ENCODE measurements around the gene LRCH1. TPM values are rescaled to one million over a fixed set of nuclear protein-coding genes. Genes with fewer than 3 reads are reported as not detected.
A peak's percentile ranks its signal among the peaks of the same experiment; 100 is the strongest.

The LRCH1 gene
- total and polyA plus RNA-seq, 2 donors from 2014 or later, result 10.2 to 39.0 TPM

- intact Hi-C loops (cut with DNase I), result no loop called here
- H3K9ac ChIP-seq (ENCODE audit: low read length in 3 of 3), result no peak overlapping the region
These were observed 64.3 kb downstream of the LRCH1 start for GRCh38 chr13:46617229-46617721.

GRCh38 chr13:46617885-46618284, 64.9 kb downstream of the LRCH1 start:
- Histone ChIP-seq H3K4me3 (ENCODE audit: low read length in 3 of 3) (no peak overlapping the region), H3K4me1 (ENCODE audit: control insufficient read depth in 2 of 3, insufficient read depth in 2 of 3, low read depth in 1 of 3, low read length in 3 of 3) (peaks cover 18 to 59% (median 34%) of the 10 kb centered on the region in 3 donors), H3K27me3 (ENCODE audit: control insufficient read depth, insufficient read depth, low read length) (no peaks in the 10 kb centered on the region), H3K9me3 (ENCODE audit: control insufficient read depth in 2 of 3, insufficient read depth in 1 of 3, low read length in 3 of 3) (no peaks in the 10 kb centered on the region), H3K27ac (ENCODE audit: low read depth in 2 of 2, low read length in 2 of 2) (no peak overlapping the region), H3K36me3 (ENCODE audit: control insufficient read depth in 2 of 3, insufficient read depth in 3 of 3, low read length in 3 of 3) (peaks cover 0 to 2% (median 0%) of the 10 kb centered on the region in 3 donors), H3K9ac (ENCODE audit: low read length in 3 of 3) (no peak overlapping the region)
- DNase-seq (no peak), FAIRE-seq (no peak)
- intact Hi-C loops (cut with DNase I), result no loop called here
- no peak for TF ChIP-seq CTCF (IDR thresholded peaks at IDR 0.05; ENCODE audit: borderline replicate concordance, extremely low read depth, insufficient read depth)

More at GRCh38 chr13:46617229-46617721, 64.3 kb downstream of the LRCH1 start:
- H3K4me3 ChIP-seq (ENCODE audit: low read length in 3 of 3), result no peak overlapping the region
- H3K36me3 ChIP-seq (ENCODE audit: control insufficient read depth in 2 of 3, insufficient read depth in 3 of 3, low read length in 3 of 3), result peaks cover 0 to 2% (median 0%) of the 10 kb centered on the region in 3 donors
- peaks cover 18 to 58% (median 28%) of the 10 kb centered on the region in 3 donors for H3K4me1 ChIP-seq (ENCODE audit: control insufficient read depth in 2 of 3, insufficient read depth in 2 of 3, low read depth in 1 of 3, low read length in 3 of 3)
- no peaks in the 10 kb centered on the region for H3K27me3 ChIP-seq (ENCODE audit: control insufficient read depth, insufficient read depth, low read length)
- H3K9me3 ChIP-seq (ENCODE audit: control insufficient read depth in 2 of 3, insufficient read depth in 1 of 3, low read length in 3 of 3), result no peaks in the 10 kb centered on the region
- TF ChIP-seq CTCF (IDR thresholded peaks at IDR 0.05; ENCODE audit: borderline replicate concordance, extremely low read depth, insufficient read depth), result no peak
- DNase-seq (no peak), FAIRE-seq (no peak)
- H3K27ac ChIP-seq (ENCODE audit: low read depth in 2 of 2, low read length in 2 of 2), result peak overlapping the region in 1 of 2 donors; percentile 73

- Histone ChIP-seq H3K27me3 (ENCODE audit: control insufficient read depth, insufficient read depth, low read length) (no peaks in the 10 kb centered on the region), H3K27ac (ENCODE audit: low read depth in 2 of 2, low read length in 2 of 2) (no peak overlapping the region), H3K4me3 (ENCODE audit: low read length in 3 of 3) (no peak overlapping the region), H3K9ac (ENCODE audit: low read length in 3 of 3) (no peak overlapping the region), H3K4me1 (ENCODE audit: control insufficient read depth in 2 of 3, insufficient read depth in 2 of 3, low read depth in 1 of 3, low read length in 3 of 3) (peaks cover 18 to 63% (median 36%) of the 10 kb centered on the region in 3 donors), H3K36me3 (ENCODE audit: control insufficient read depth in 2 of 3, insufficient read depth in 3 of 3, low read length in 3 of 3) (peaks cover 0 to 2% (median 0%) of the 10 kb centered on the region in 3 donors), H3K9me3 (ENCODE audit: control insufficient read depth in 2 of 3, insufficient read depth in 1 of 3, low read length in 3 of 3) (no peaks in the 10 kb centered on the region)
- TF ChIP-seq CTCF (IDR thresholded peaks at IDR 0.05; ENCODE audit: borderline replicate concordance, extremely low read depth, insufficient read depth), result no peak
- intact Hi-C loops (cut with DNase I), result no loop called here
- no peak for DNase-seq
- FAIRE-seq, result no peak
These were observed 65.8 kb downstream of the LRCH1 start for GRCh38 chr13:46618694-46619254.

Data from kidney (tissue), 14 donors.